H1 (cell line): ENCODE results near the gene SNX27. TPM values are rescaled to one million over a fixed set of nuclear protein-coding genes. Genes with fewer than 3 reads are reported as not detected.

Source experiments
- CTCF ChIA-PET: fragments of 300-600 bp; sonication (Branson Sonifier 250); formaldehyde crosslinking; loops from one replicate; lab custom pipeline; 2021; ENCODE audit not compliant: partially characterized antibody; lab: Charles Lee
- POLR2A ChIA-PET: fragments of 300-600 bp; sonication (Branson Sonifier 250); formaldehyde crosslinking; loops from one replicate; lab custom pipeline; 2021; ENCODE audit warnings: inconsistent platforms; ENCODE audit not compliant: partially characterized antibody; lab: Charles Lee
- DNase-seq, 2 experiments: peaks; one replicate each; pipeline versions ENCODE4 v3.0.0 to v3.0.0-alpha.2; 2010 to 2022; ENCODE audit warnings: low spot score in 2 of 2, low read depth in 1 of 2, mixed read lengths in 1 of 2
- FAIRE-seq: peaks from 2 replicates; lab custom pipeline; 2011; peaks lifted over from hg19 to GRCh38; lab: Jason Lieb, UNC
- H2AFZ ChIP-seq: 2 replicates; pipeline ENCODE4 v1.8.1; 2012; ENCODE audit warnings: low read length, inconsistent platforms
- H2AK5ac ChIP-seq: 2 replicates; pipeline ENCODE4 v1.6.1; 2013; ENCODE audit warnings: low read depth, low read length
- H2BK120ac ChIP-seq: replicated peaks from 2 replicates; pipeline ENCODE3; 2013; ENCODE audit warnings: low read depth, low read length, inconsistent platforms
- H2BK12ac ChIP-seq: 2 replicates; pipeline ENCODE4 v1.6.1; 2013; ENCODE audit warnings: low read depth, low read length
- H2BK15ac ChIP-seq: 2 replicates; pipeline ENCODE4 v1.6.1; 2013; ENCODE audit warnings: low read length
- H2BK20ac ChIP-seq: 2 replicates; pipeline ENCODE4 v1.6.1; 2013; ENCODE audit warnings: low read length
- H2BK5ac ChIP-seq: 2 replicates; pipeline ENCODE4 v1.6.1; 2013; ENCODE audit warnings: low read depth, low read length
- H3K14ac ChIP-seq: 2 replicates; pipeline ENCODE4 v1.6.1; 2013; ENCODE audit warnings: inconsistent platforms; ENCODE audit not compliant: insufficient read length
- H3K18ac ChIP-seq: 2 replicates; pipeline ENCODE4 v1.6.1; 2013; ENCODE audit warnings: low read length; ENCODE audit errors: extremely low read depth
- H3K23ac ChIP-seq: 2 replicates; pipeline ENCODE4 v1.6.1; 2013; ENCODE audit warnings: inconsistent platforms; ENCODE audit not compliant: insufficient read length
- H3K23me2 ChIP-seq: 2 replicates; pipeline ENCODE4 v1.6.1; 2013; ENCODE audit warnings: low read depth, low read length
- H3K27ac ChIP-seq: 2 replicates; pipeline ENCODE4 v1.6.1; 2011; ENCODE audit warnings: low read depth, low read length, inconsistent platforms
- H3K27me3 ChIP-seq, 4 experiments: replicated peaks in 1 of 4; 1 replicate in 1 of 4; 2 replicates in 3 of 4; pipeline versions ENCODE4 v1.6.1 to v1.8.1; 2011 to 2013; ENCODE audit warnings: low read length in 3 of 4, mild to moderate bottlenecking in 3 of 4, inconsistent platforms in 2 of 4, mixed read lengths in 2 of 4, moderate library complexity in 1 of 4; ENCODE audit not compliant: control insufficient read depth in 3 of 4, insufficient read depth in 3 of 4; ENCODE audit errors: extremely low read depth in 1 of 4
- H3K36me3 ChIP-seq, 4 experiments: 2 replicates each; pipeline versions ENCODE4 v1.6.1 to v1.8.1; 2011 to 2013; ENCODE audit warnings: mild to moderate bottlenecking in 4 of 4, low read length in 3 of 4, moderate library complexity in 2 of 4, control low read depth in 1 of 4, inconsistent platforms in 1 of 4; ENCODE audit not compliant: insufficient read depth in 4 of 4, control insufficient read depth in 2 of 4
- H3K4ac ChIP-seq: replicated peaks from 2 replicates; pipeline ENCODE3; 2013; ENCODE audit warnings: low read length, low read depth, mixed read lengths, inconsistent platforms; ENCODE audit not compliant: insufficient read length
- H3K4me1 ChIP-seq, 4 experiments: replicated peaks in 1 of 4; 1 replicate in 1 of 4; 2 replicates in 3 of 4; pipeline versions ENCODE4 v1.6.1 to v1.8.1; 2011 to 2013; ENCODE audit warnings: low read length in 3 of 4, inconsistent platforms in 2 of 4, mixed read lengths in 1 of 4; ENCODE audit not compliant: insufficient read depth in 4 of 4, control insufficient read depth in 3 of 4
- H3K4me2 ChIP-seq, 2 experiments: 2 replicates each; pipeline versions ENCODE4 v1.6.1 to v1.8.1; 2011 to 2013; ENCODE audit warnings: low read depth in 2 of 2, low read length in 2 of 2, control low read depth in 1 of 2, inconsistent platforms in 1 of 2, mild to moderate bottlenecking in 1 of 2; ENCODE audit not compliant: insufficient read depth in 1 of 2
- H3K4me3 ChIP-seq, 4 experiments: fragments of 200-600, 300-600 bp in 1 of 4; sonication (generic), shearing (Covaris generic), sonication (Bioruptor Twin) in 1 of 4; 2 replicates each; pipeline versions ENCODE4 v1.5.1 to v1.8.1; 2011 to 2016; ENCODE audit warnings: low read length in 4 of 4, low read depth in 3 of 4, control low read depth in 2 of 4, inconsistent platforms in 2 of 4, mild to moderate bottlenecking in 2 of 4, mixed read lengths in 1 of 4, moderate library complexity in 1 of 4; ENCODE audit not compliant: insufficient read depth in 2 of 4; ENCODE audit errors: extremely low read depth in 1 of 4
- H3K56ac ChIP-seq: replicated peaks from 2 replicates; pipeline ENCODE3; 2013; ENCODE audit warnings: low read depth, mild to moderate bottlenecking, mixed read lengths, low read length, inconsistent platforms; ENCODE audit not compliant: insufficient read length
- H3K79me1 ChIP-seq: 2 replicates; pipeline ENCODE4 v1.6.1; 2013; ENCODE audit warnings: low read depth, low read length, control low read depth
- H3K79me2 ChIP-seq, 2 experiments: 2 replicates each; pipeline versions ENCODE4 v1.6.1 to v1.8.1; 2012 to 2013; ENCODE audit warnings: low read length in 2 of 2, mild to moderate bottlenecking in 2 of 2, inconsistent platforms in 1 of 2; ENCODE audit not compliant: insufficient read depth in 2 of 2, control insufficient read depth in 1 of 2
- H3K9ac ChIP-seq, 4 experiments: replicated peaks in 1 of 4; 1 replicate in 1 of 4; 2 replicates in 3 of 4; pipeline versions ENCODE4 v1.6.1 to v1.8.1; 2011 to 2013; ENCODE audit warnings: low read depth in 3 of 4, low read length in 3 of 4, control low read depth in 2 of 4, mild to moderate bottlenecking in 2 of 4, moderate library complexity in 2 of 4, inconsistent platforms in 1 of 4; ENCODE audit errors: extremely low read depth in 1 of 4
- H3K9me3 ChIP-seq, 2 experiments: 2 replicates each; pipeline versions ENCODE4 v1.6.1 to v1.8.1; 2012 to 2013; ENCODE audit warnings: mild to moderate bottlenecking in 2 of 2, moderate library complexity in 2 of 2, control low read depth in 1 of 2, inconsistent platforms in 1 of 2, low read depth in 1 of 2, low read length in 1 of 2, mixed read lengths in 1 of 2; ENCODE audit not compliant: insufficient read depth in 2 of 2
- H4K20me1 ChIP-seq, 2 experiments: replicated peaks in 1 of 2; 2 replicates each; pipeline versions ENCODE3 to v1.8.1; 2011 to 2013; ENCODE audit warnings: inconsistent platforms in 2 of 2, low read length in 2 of 2, mild to moderate bottlenecking in 1 of 2; ENCODE audit not compliant: insufficient read depth in 2 of 2, control insufficient read depth in 1 of 2
- H4K5ac ChIP-seq: 2 replicates; pipeline ENCODE4 v1.6.1; 2013; ENCODE audit warnings: low read length, low read depth, mixed read lengths, inconsistent platforms; ENCODE audit not compliant: insufficient read length
- H4K8ac ChIP-seq: 2 replicates; pipeline ENCODE4 v1.8.0; 2013; ENCODE audit warnings: mild to moderate bottlenecking, moderate library complexity, low read length, inconsistent platforms; ENCODE audit not compliant: insufficient read depth; ENCODE audit errors: extremely low read depth
- H4K91ac ChIP-seq: replicated peaks from 2 replicates; pipeline ENCODE3; 2013; ENCODE audit warnings: low read length, mixed read lengths, inconsistent platforms; ENCODE audit not compliant: insufficient read length
- ASH2L ChIP-seq: fragments of 200-600, 300-600 bp; sonication (generic); IDR thresholded peaks from one replicate; pipeline ENCODE4 v1.7.1; 2017; ENCODE audit warnings: low read length
- CTBP2 ChIP-seq: IDR thresholded peaks from 2 replicates; pipeline ENCODE4 v1.7.0; 2011; ENCODE audit warnings: borderline replicate concordance, mild to moderate bottlenecking, moderate library complexity, mixed read lengths, low read length; ENCODE audit not compliant: insufficient read depth, insufficient read length
- POLR2A ChIP-seq, 2 experiments: IDR thresholded peaks; 1 replicate in 1 of 2; 2 replicates in 1 of 2; pipeline ENCODE4 v1.6.1; 2011; ENCODE audit warnings: low read depth in 2 of 2, low read length in 2 of 2, mild to moderate bottlenecking in 2 of 2; ENCODE audit errors: control extremely low read depth in 1 of 2
- SIRT6 ChIP-seq: IDR thresholded peaks from one replicate; pipeline ENCODE4 v1.7.1; 2012; ENCODE audit warnings: low read length, inconsistent platforms
- ZNF274 ChIP-seq: IDR thresholded peaks from 2 replicates; pipeline ENCODE4 v1.7.0; 2012; ENCODE audit warnings: low read length, borderline replicate concordance; ENCODE audit errors: extremely low read depth
- WGBS, 2 experiments: shearing (Covaris generic) in 1 of 2; methylation state at CpG; one replicate each; pipeline versions ENCODE4 v1.1.6 to v1.1.7; 2013 to 2015; ENCODE audit warnings: low lambda C conversion rate in 2 of 2, mixed read lengths in 2 of 2, inconsistent platforms in 1 of 2, low coverage in 1 of 2, missing lambda C conversion rate in 1 of 2; ENCODE audit not compliant: insufficient replicate concordance in 2 of 2, insufficient coverage in 1 of 2, insufficient read length in 1 of 2; ENCODE audit errors: extremely low coverage in 1 of 2, missing lambda C conversion rate in 1 of 2; 5-methylcytosine and 5-hydroxymethylcytosine counted together
- polyA plus RNA-seq, 7 experiments: library from polyadenylated mRNA; depleted of rRNA in 3 of 7; stranded (reverse) in 5 of 7; unstranded in 2 of 7; fragments of >200 nt in 5 of 7; fragments of 200-250 nt in 2 of 7; gene quantifications; 1 replicate in 5 of 7; 2 replicates in 1 of 7; 4 replicates in 1 of 7; pipeline versions ENCODE4 v1.2.1 to v1.2.3, GENCODE V29; 2011 to 2013; ENCODE audit warnings: missing spikeins in 2 of 7, mixed read lengths in 2 of 7
- total RNA-seq: library from RNA; stranded (reverse); fragmentation: NEBNext Ultra II Directional; extraction: Animal tissue kit (Norgen Biotek cat#: 25700); gene quantifications from 2 replicates; pipeline ENCODE4 v1.2.1, GENCODE V29; 2021

SNX27 gene
- total and polyA plus RNA-seq, 2 of the 8 experiments (the other 6 are each of a cell fraction or from before 2014, with no cell fraction given) = 23.4 to 65.4 TPM

DNA sequence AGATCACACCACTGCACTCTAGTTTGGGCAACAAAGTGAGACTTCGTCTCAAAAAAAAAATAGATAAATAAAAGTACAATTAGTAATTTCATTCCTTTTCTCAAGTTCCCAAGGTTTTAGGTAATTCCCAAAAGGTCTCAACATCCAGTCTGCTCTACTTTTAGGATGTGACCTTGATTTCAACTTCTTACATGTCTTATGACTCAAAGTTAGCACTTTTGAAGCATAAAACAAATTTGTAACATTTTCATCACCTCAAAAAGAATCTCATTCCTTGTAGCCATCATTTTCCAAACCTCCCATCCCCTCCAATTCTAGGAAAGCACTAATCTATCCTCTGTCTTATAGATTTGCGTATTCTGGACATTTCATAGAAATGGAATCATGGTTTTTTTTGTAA lies 32.2 kb downstream of the SNX27 start:
- no peak overlapping the region for H3K4me2 ChIP-seq
- H3K27me3 ChIP-seq = no peaks in the 10 kb centered on the region
- TF ChIP-seq ASH2L = no peak
- no peak for TF ChIP-seq ZNF274
- no peak for TF ChIP-seq SIRT6
- TF ChIP-seq POLR2A (IDR thresholded peaks at IDR 0.05; ENCODE audit: control extremely low read depth in 1 of 2, low read depth in 2 of 2, low read length in 2 of 2) = no peak
- TF ChIP-seq CTBP2 = no peak
- TF ChIP-seq, all 59 proteins: peak for 0
- Histone ChIP-seq H3K23me2 (no peaks in the 10 kb centered on the region), H4K8ac (no peak overlapping the region), H3K79me1 (no peaks in the 10 kb centered on the region), H3K56ac (no peak overlapping the region), H3K23ac (no peak overlapping the region), H3K18ac (no peak overlapping the region), H2BK15ac (no peak overlapping the region), H4K5ac (no peak overlapping the region), H2BK5ac (no peak overlapping the region), H3K4me1 (no peaks in the 10 kb centered on the region), H2BK20ac (no peak overlapping the region), H2BK12ac (no peak overlapping the region), H2AFZ (no peak overlapping the region), H3K14ac (no peak overlapping the region), H2AK5ac (no peak overlapping the region), H4K20me1 (no peaks in the 10 kb centered on the region), H2BK120ac (no peak overlapping the region), H3K36me3 (peaks cover 0 to 3% (median 0%) of the 10 kb centered on the region in 4 experiments; a peak in 2 of 8 replicates), H3K4ac (no peak overlapping the region), H4K91ac (no peak overlapping the region), H3K4me3 (no peak overlapping the region), H3K79me2 (peaks cover 0 to 22% of the 10 kb centered on the region in 2 experiments; a peak in 2 of 4 replicates), H3K27ac (no peak overlapping the region), H3K9ac (no peak overlapping the region), H3K9me3 (no peaks in the 10 kb centered on the region)
- WGBS, 2 experiments = 98% methylated on average over 2 of the region's 2 CpGs; no CpG with 5 or more reads in 1 of the 2 experiments
- POLR2A ChIA-PET = no interaction called here
- DNase-seq (no peak), FAIRE-seq (no peak)
- CTCF ChIA-PET = no interaction called here
